T47D (cell line): ENCODE data around the gene ANGPTL8.

Experiments
- DNase-seq, 2 experiments: peaks; one replicate each; pipeline versions ENCODE4 v3.0.0 to v3.0.0-alpha.2; 2011 to 2012; ENCODE audit warnings: low read depth in 1 of 2, low spot score in 1 of 2
- JUND ChIP-seq: IDR thresholded peaks from 2 replicates; pipeline ENCODE4 v1.6.1; 2012; ENCODE audit warnings: low read depth
- in situ Hi-C: cut with HindIII; loops from 2 replicates; pipeline ENCODE4 v1.10.0; 2016; ENCODE audit warnings: low sequenced_read_pairs, low pct_unique_long_range_greater_than_20kb

ANGPTL8 gene

DNA sequence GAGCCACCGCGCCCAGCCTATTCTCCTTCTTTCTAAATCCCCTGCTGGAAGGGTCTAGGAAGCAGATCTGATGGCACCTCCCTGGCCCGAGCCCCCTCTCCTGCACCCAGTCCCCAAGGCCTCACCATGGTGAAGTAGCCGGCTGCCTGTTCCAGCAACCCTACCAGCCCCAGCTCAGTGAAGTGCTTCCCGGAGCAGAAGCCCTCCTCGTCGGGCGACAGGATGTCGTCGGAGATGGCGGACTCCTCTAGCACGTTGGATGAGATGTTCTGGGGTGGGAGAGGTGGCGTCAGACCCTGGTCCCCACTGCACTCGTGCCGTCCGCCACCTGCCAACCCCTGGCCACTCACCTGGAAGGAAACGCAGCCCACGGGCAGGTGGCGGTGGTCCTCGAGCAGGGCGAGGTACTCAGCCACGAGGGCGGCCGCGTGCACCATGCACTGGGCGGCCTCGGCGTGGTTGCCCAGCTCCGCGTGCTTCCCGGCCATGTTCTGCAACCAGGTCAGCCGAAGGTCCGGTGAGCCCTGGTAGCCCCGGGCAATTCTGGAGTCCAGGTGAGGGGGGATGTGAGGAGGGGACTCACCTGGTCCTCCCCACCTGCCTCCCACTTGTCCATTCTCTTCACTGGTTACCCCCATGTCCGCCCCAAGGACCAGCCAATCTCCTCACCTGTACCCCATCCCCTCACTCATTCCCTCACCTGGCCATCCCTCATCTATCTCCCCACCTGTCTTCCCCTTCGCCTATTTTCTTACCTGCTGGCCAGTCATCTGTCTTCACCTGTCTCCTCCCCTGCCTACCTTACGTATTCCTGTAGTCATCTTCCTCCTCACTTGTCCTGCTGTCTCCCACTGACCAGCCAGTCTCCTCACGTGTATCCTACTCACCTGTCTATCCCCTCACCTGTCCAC is 30.6 kb upstream of the ANGPTL8 start:
- DNase-seq, result no peak
- in situ Hi-C loops, result no loop called here
- TF ChIP-seq JUND, result no peak

DNA sequence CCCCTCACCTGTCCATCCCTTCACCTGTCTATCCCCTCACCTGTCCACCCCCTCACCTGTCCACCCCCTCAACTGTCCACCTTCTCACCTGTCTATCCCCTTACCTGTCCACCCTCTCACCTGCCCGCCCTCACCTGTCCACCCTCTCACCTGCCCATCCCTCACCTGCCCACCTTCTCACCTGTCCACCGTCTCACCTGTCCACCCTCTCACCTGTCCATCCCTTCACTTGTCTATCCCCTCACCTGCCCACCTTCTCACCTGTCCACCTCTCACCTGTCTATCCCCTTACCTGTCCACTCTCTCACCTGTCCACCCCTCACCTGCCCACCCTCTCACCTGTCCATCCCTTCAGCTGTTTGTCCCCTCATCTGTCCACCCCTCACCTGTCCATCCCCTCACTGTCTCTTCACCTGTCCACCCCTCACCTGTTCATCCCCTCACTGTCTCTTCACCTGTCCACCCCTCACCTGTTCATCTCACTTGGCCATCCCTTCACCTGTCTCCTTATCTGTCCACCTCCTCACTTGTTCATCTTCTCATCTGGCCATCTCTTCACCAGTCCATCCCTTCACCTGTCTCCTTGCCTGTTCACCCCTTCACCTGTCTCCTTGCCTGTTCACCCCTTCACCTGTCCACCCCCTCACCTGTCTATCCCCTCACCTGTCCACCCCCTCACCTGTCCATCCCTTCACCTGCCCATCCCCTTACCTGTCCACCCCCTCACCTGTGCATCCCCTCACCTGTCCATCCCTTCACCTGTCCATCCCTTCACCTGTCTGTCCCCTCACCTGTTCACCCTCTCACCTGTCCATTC is 29.4 kb upstream of the ANGPTL8 start:
- in situ Hi-C loops, result no loop called here
- TF ChIP-seq JUND, result no peak

DNA sequence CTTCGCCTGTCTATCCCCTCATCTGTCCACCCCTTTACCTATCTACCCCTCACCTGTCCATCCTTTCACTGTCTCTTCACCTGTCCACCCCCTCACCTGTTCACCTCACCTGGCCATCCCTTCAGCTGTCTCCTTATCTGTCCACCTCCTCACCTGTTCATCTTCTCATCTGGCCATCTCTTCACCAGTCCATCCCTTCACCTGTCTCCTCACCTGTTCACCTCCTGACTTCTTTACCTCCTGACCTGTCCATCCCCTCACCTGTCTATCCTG is 28.8 kb upstream of the ANGPTL8 start:
- in situ Hi-C loops, result no loop called here
- no peak for TF ChIP-seq JUND
- no peak for DNase-seq

More for the DNA sequence above, 29.4 kb upstream of the ANGPTL8 start:
- DNase-seq, result no peak

DNA sequence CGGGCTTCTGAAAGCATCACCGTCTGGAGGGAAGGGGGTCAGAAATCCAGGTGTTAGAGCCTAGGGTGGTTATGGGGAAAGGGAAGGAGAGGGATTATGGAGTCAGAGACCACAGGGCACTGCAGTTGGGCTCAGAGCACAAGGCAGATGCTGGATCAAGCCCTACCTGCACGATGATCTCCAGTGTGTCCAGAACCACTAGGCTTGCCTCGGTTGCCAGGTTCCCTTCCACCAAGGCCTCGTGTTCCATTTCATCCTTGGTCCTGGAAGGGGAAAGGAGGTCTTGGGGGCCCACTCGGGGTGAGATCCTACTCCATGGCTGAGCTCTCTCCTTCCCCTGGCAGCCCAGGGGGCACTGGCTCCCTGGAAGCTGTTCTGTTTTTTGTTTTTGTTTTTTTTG is 25.0 kb upstream of the ANGPTL8 start:
- no peak for TF ChIP-seq JUND
- DNase-seq, result no peak
- in situ Hi-C loops, result no loop called here

DNA sequence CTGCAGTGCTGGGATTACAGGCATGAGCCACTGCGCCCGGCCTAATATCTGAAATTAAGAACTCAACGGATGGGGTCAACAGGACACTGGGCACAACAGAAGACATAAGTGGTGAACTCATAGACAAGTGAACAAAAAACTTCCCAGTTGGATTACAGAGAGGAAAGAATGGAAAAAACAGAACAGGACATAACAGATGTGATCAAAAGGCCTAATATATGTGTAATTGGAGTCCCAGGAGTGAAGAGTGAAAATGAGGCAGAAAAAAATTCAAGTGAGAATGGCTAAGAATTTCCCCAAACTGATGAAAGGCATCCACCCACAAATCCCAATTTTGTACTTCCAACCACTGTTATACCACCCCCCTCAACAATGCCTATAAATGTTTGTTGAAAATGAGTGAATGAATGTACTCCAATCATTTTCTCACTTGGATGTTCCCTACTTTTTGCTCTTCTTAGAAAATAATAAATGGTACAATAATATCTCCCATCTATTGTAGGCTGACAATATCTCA is 18.3 kb upstream of the ANGPTL8 start:
- in situ Hi-C loops, result no loop called here
- no peak for DNase-seq
- TF ChIP-seq JUND, result no peak

DNA sequence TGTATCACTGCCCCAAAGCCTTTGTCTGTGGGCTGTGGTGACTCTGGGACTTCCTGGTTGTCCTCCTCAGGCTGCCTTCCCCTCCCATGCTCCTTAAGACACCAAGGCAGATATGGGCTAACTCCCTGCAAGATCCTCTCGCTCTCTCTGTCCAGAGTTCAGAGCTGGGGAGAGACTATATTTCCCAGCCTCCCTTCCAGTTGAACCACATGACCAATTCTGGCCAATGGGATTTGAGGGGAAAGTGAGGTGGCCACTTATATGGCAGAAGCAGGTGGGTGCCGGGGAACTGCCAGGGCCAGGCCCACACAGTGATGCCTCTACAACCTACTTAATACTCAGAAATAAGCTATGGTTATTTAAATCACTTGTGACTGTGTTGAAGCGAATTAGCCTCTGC is 16.2 kb upstream of the ANGPTL8 start:
- TF ChIP-seq JUND, result no peak
- in situ Hi-C loops, result no loop called here
- DNase-seq, result no peak

DNA sequence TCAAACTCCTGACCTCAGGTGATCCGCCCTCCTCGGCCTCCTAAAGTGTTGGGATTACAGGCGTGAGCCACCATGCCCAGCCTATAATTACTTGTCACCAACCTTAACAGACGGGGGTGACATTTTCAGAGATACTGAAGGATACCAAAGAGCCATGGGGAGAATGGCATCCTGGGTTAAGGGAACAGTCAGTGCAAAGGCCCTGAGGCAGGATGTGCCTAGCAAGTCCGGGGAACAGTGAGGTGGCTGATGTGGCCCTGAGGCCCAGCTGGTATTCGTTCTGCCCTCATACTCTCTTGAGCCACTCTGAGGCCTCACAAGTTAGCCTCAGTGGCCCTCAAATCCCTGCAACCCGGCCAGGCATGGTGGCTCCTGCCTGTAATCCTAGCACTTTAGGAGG is 15.0 kb upstream of the ANGPTL8 start:
- TF ChIP-seq JUND, result no peak
- DNase-seq, result no peak
- in situ Hi-C loops, result no loop called here

DNA sequence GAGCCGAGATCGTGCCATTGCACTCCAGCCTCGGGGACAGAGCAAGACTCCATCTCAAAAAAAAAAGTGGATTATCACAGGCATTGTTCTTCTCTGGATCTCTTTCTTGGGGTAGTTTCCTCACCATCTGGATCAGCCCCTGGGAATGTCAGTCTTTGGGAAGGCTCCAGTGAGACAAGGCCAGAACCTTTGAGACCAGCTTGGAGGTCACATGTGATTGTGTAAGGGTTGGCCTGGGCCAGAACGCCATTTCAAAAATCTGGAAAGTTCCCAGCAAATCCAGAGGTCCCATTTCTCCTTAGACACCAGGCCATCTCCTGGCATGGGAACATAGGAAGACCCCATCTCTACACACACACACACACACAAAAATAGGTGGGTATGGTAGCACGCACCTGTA is 14.2 kb upstream of the ANGPTL8 start:
- in situ Hi-C loops, result no loop called here
- no peak for DNase-seq
- no peak for TF ChIP-seq JUND

DNA sequence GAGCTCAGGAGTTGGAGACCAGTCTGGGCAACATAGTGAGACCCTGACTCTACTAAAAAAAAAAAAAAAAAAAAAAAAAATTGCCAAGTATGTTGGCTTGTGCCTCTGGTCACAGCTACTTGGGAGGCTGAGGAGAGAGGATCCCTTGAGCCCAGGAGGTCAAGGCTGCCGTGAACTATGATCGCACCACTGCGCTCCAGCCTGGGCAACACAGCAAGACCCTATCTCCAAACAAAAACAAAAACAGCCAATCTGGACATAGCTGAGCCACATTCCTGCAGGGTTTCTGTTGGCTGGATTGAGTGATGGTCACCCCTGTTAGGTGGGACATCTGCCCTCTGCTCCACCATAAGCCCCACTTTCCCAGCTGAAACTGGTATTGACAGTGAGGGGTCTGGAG is 13.6 kb upstream of the ANGPTL8 start:
- no peak for TF ChIP-seq JUND
- DNase-seq, result no peak
- in situ Hi-C loops, result no loop called here

DNA sequence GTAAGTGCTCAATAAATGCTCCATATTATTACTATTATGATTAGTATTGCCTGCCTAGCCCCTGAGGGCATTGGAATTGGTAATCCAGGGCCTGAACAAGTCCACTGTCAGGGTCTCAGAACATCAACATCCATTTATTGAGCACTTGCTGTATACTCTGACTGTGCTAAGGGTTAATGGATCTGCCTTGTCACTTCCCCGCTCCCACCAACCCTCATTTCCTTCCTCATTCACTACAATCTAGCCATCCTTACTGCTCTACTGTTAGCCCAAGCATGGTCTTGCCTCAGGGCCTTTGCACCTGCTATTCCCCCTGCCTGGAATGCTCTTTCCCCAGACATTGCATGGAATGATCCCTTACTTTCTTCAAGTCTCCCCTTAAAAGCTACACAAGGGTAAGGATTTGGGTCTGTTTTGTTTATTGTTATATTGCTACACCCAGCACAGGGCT is 12.7 kb upstream of the ANGPTL8 start:
- in situ Hi-C loops, result no loop called here
- no peak for DNase-seq
- TF ChIP-seq JUND, result no peak

DNA sequence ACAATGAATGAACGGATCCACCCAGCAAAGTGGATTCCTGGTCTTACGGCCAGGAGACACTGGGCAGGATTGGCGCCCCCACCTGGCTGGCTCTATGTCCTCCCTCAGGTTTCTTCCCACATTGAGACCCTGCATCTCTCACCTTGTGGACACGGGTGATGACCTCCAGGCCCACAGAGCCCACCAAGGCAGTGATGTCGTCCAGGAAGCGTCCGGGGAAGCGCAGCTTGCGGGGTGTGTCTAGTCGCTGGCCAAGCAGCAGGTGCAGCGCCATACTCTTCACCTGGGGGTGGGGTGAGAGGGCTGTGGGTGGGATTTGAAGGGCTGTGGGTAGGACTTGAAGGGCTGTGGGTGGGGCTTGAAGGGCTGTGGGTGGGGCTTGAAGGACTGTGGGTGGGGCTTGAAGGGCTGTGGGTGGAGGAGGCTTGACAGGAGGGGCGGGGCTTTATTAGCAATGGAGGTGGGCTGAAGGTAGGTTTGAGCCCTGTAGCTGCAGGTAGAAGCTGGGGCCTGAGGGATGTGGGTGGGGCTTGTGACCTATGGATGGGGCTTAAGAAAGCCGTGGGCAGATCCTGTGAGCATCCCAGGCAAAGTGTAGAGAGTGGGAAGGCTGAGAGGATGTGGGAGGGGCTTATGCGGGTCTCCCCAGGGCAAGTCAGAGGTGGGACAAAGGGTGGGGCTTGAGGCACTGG is 12.1 kb upstream of the ANGPTL8 start:
- in situ Hi-C loops, result no loop called here
- DNase-seq, result peak in 1 of 2 experiments; percentile 62
- TF ChIP-seq JUND, result no peak

DNA sequence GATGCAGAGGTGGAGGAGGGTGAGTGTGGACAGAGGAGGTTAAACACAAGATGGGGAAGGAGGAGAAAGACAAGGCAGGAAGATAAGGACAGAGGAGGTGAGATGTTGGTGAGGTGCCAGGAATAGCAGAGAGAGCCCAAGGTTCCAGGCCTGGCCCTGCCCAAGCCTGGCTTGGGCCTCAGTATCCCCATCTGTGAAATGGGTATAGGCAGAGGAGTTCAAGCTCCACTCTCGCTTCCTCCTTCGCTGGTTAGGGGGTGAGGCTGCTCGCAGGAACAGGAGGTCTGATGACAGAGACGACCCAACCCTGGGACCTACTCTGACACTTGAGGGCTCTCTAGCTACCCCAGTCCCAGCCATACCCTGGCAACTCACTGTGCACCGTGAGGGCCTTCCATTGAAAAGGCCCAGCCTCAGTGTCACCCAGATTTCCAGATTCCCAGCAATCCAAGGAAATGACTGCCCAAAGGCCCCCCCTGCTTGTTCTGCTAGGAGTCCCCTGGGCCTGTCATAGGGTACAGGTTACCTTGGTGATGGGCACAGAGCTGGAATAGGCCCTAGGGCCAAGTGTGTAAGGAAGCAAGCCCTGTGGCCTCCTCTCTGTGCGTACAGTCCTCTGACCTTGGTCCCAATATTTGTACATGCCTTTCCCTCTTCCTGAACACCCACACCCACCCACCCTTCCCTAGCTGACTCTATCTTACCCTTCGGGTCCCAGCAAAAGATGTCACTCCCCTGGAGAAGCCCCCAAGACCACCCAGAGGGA is 8.6 kb upstream of the ANGPTL8 start:
- TF ChIP-seq JUND, result no peak
- in situ Hi-C loops, result no loop called here

More for the DNA sequence above, 8.6 kb upstream of the ANGPTL8 start:
- DNase-seq, result peak in 1 of 2 experiments; percentile 6
